Measurements from ENCODE around the gene CTNND2. TPM values are rescaled to one million over a fixed set of nuclear protein-coding genes. Genes with fewer than 3 reads are reported as not detected.

The CTNND2 gene
- total and polyA plus RNA-seq, 5 experiments from 2014 or later, result not detected

GRCh38 chr5:11511878-11512277 is 392.4 kb downstream of the CTNND2 start:
- DNase-seq (no peak), ATAC-seq (no peak)
- peaks cover 0 to 2% (median 0%) of the 10 kb centered on the region in 9 donors for H3K9me3 Mint-ChIP-seq
- no peak overlapping the region for H3K27ac Mint-ChIP-seq
- no peak overlapping the region for H3K4me3 Mint-ChIP-seq
- H3K27me3 Mint-ChIP-seq, result peaks cover 0 to 6% (median 0%) of the 10 kb centered on the region in 5 donors
- no peaks in the 10 kb centered on the region for H3K36me3 Mint-ChIP-seq
- POLR2A ChIA-PET, result no interaction called here
- H3K4me1 Mint-ChIP-seq, result no peaks in the 10 kb centered on the region

- Mint-ChIP-seq H3K27ac (no peak overlapping the region), H3K36me3 (no peaks in the 10 kb centered on the region), H3K27me3 (peaks cover 0 to 8% (median 1%) of the 10 kb centered on the region in 5 donors), H3K4me3 (no peak overlapping the region), H3K4me1 (no peaks in the 10 kb centered on the region), H3K9me3 (peaks cover 0 to 2% (median 0%) of the 10 kb centered on the region in 9 donors)
- POLR2A ChIA-PET, result no interaction called here
- DNase-seq, result no peak
- ATAC-seq, result no peak
These were observed 393.4 kb downstream of the CTNND2 start for GRCh38 chr5:11510889-11511288.

GRCh38 chr5:11509793-11510192 is 394.5 kb downstream of the CTNND2 start:
- peaks cover 0 to 15% (median 1%) of the 10 kb centered on the region in 5 donors for H3K27me3 Mint-ChIP-seq
- POLR2A ChIA-PET, result no interaction called here
- ATAC-seq (no peak), DNase-seq (no peak)
- no peaks in the 10 kb centered on the region for H3K36me3 Mint-ChIP-seq
- no peaks in the 10 kb centered on the region for H3K4me1 Mint-ChIP-seq
- H3K4me3 Mint-ChIP-seq, result no peak overlapping the region
- H3K27ac Mint-ChIP-seq, result no peak overlapping the region
- H3K9me3 Mint-ChIP-seq, result peaks cover 0 to 6% (median 0%) of the 10 kb centered on the region in 9 donors

- H3K27ac Mint-ChIP-seq, result no peak overlapping the region
- ATAC-seq (no peak), DNase-seq (no peak)
- H3K4me1 Mint-ChIP-seq, result no peaks in the 10 kb centered on the region
- peaks cover 0 to 15% (median 4%) of the 10 kb centered on the region in 5 donors for H3K27me3 Mint-ChIP-seq
- POLR2A ChIA-PET, result no interaction called here
- peaks cover 0 to 6% (median 0%) of the 10 kb centered on the region in 9 donors for H3K9me3 Mint-ChIP-seq
- H3K4me3 Mint-ChIP-seq, result no peak overlapping the region
- no peaks in the 10 kb centered on the region for H3K36me3 Mint-ChIP-seq
These were observed 396.9 kb downstream of the CTNND2 start for GRCh38 chr5:11507156-11507910.

GRCh38 chr5:11504886-11505193 is 399.4 kb downstream of the CTNND2 start:
- Mint-ChIP-seq H3K4me1 (no peaks in the 10 kb centered on the region), H3K27me3 (peaks cover 0 to 9% (median 4%) of the 10 kb centered on the region in 5 donors), H3K4me3 (no peak overlapping the region), H3K27ac (no peak overlapping the region), H3K9me3 (peaks cover 0 to 6% (median 0%) of the 10 kb centered on the region in 9 donors), H3K36me3 (no peaks in the 10 kb centered on the region)
- no peak for ATAC-seq
- no peak for DNase-seq
- POLR2A ChIA-PET, result no interaction called here

GRCh38 chr5:11504065-11504885 is 400.0 kb downstream of the CTNND2 start:
- ATAC-seq, result no peak
- H3K27ac Mint-ChIP-seq, result peak overlapping the region in 1 of 10 donors; percentile 61
- DNase-seq, result no peak
- H3K4me1 Mint-ChIP-seq, result no peaks in the 10 kb centered on the region
- POLR2A ChIA-PET, result no interaction called here
- H3K27me3 Mint-ChIP-seq, result peaks cover 0 to 9% (median 2%) of the 10 kb centered on the region in 5 donors
- H3K36me3 Mint-ChIP-seq, result no peaks in the 10 kb centered on the region
- H3K9me3 Mint-ChIP-seq, result peaks cover 0 to 6% (median 0%) of the 10 kb centered on the region in 9 donors
- no peak overlapping the region for H3K4me3 Mint-ChIP-seq

GRCh38 chr5:11502783-11503182 is 401.5 kb downstream of the CTNND2 start:
- Mint-ChIP-seq H3K36me3 (no peaks in the 10 kb centered on the region), H3K4me3 (no peak overlapping the region), H3K27me3 (peaks cover 0 to 9% (median 2%) of the 10 kb centered on the region in 5 donors), H3K27ac (no peak overlapping the region), H3K9me3 (peaks cover 0 to 6% (median 0%) of the 10 kb centered on the region in 9 donors), H3K4me1 (no peaks in the 10 kb centered on the region)
- no peak for ATAC-seq
- DNase-seq, result no peak
- POLR2A ChIA-PET, result no interaction called here

GRCh38 chr5:11497651-11498050 is 406.6 kb downstream of the CTNND2 start:
- Mint-ChIP-seq H3K27ac (no peak overlapping the region), H3K36me3 (no peaks in the 10 kb centered on the region), H3K27me3 (peaks cover 0 to 6% (median 2%) of the 10 kb centered on the region in 5 donors), H3K9me3 (peaks cover 0 to 3% (median 0%) of the 10 kb centered on the region in 9 donors), H3K4me3 (no peak overlapping the region), H3K4me1 (no peaks in the 10 kb centered on the region)
- DNase-seq, result no peak
- no peak for ATAC-seq
- POLR2A ChIA-PET, result no interaction called here

GRCh38 chr5:11496137-11496719 is 408.0 kb downstream of the CTNND2 start:
- DNase-seq (no peak), ATAC-seq (no peak)
- Mint-ChIP-seq H3K27me3 (peaks cover 0 to 6% (median 1%) of the 10 kb centered on the region in 5 donors), H3K9me3 (peaks cover 0 to 1% (median 0%) of the 10 kb centered on the region in 9 donors), H3K4me1 (no peaks in the 10 kb centered on the region), H3K4me3 (no peak overlapping the region), H3K27ac (no peak overlapping the region), H3K36me3 (no peaks in the 10 kb centered on the region)
- POLR2A ChIA-PET, result no interaction called here

- H3K4me3 Mint-ChIP-seq, result no peak overlapping the region
- ATAC-seq, result no peak
- peaks cover 0 to 6% (median 1%) of the 10 kb centered on the region in 5 donors for H3K27me3 Mint-ChIP-seq
- H3K9me3 Mint-ChIP-seq, result peaks cover 0 to 1% (median 0%) of the 10 kb centered on the region in 9 donors
- POLR2A ChIA-PET, result no interaction called here
- no peak for DNase-seq
- no peaks in the 10 kb centered on the region for H3K36me3 Mint-ChIP-seq
- H3K4me1 Mint-ChIP-seq, result no peaks in the 10 kb centered on the region
- no peak overlapping the region for H3K27ac Mint-ChIP-seq
These were observed 409.9 kb downstream of the CTNND2 start for GRCh38 chr5:11494340-11494739.

GRCh38 chr5:11491404-11492075 is 412.7 kb downstream of the CTNND2 start:
- ATAC-seq, result no peak
- Mint-ChIP-seq H3K27me3 (peaks cover 0 to 6% (median 0%) of the 10 kb centered on the region in 5 donors), H3K4me3 (no peak overlapping the region), H3K27ac (no peak overlapping the region), H3K4me1 (no peaks in the 10 kb centered on the region), H3K9me3 (no peaks in the 10 kb centered on the region), H3K36me3 (no peaks in the 10 kb centered on the region)
- POLR2A ChIA-PET, result no interaction called here
- no peak for DNase-seq

GRCh38 chr5:11483630-11484029 is 420.6 kb downstream of the CTNND2 start:
- Mint-ChIP-seq H3K9me3 (peaks cover 0 to 3% (median 0%) of the 10 kb centered on the region in 9 donors), H3K4me1 (peaks cover 0 to 3% (median 0%) of the 10 kb centered on the region in 4 donors), H3K27me3 (peaks cover 0 to 14% (median 4%) of the 10 kb centered on the region in 5 donors), H3K27ac (no peak overlapping the region), H3K36me3 (no peaks in the 10 kb centered on the region), H3K4me3 (no peak overlapping the region)
- POLR2A ChIA-PET, result no interaction called here
- ATAC-seq (no peak), DNase-seq (no peak)
